ENCODE results near the gene NUBP2.
"Not testable (repeated sequence)": the region's sequence is repeated elsewhere in the genome, so short reads cannot be mapped to it uniquely, and the experiment has no call there.

NUBP2 gene

GRCh38 chr16:1794908-1795666 is 12.3 kb downstream of the NUBP2 start:
- H3K4me3 ChIP-seq (ENCODE audit: low read depth, low read length): no peak overlapping the region
- no peak for DNase-seq (ENCODE audit: low read depth)
- no peak for TF ChIP-seq CTCF (IDR thresholded peaks at IDR 0.05; ENCODE audit: low read depth, low read length, missing control alignments)

GRCh38 chr16:1799263-1799662 is 16.5 kb downstream of the NUBP2 start:
- not testable (repeated sequence) for DNase-seq (ENCODE audit: low read depth); H3K4me3 ChIP-seq (ENCODE audit: low read depth, low read length)

- TF ChIP-seq CTCF (IDR thresholded peaks at IDR 0.05; ENCODE audit: low read depth, low read length, missing control alignments): no peak
- H3K4me3 ChIP-seq (ENCODE audit: low read depth, low read length): no peak overlapping the region
- no peak for DNase-seq (ENCODE audit: low read depth)
Observed at GRCh38 chr16:1800701-1801100, 17.9 kb downstream of the NUBP2 start.

- H3K4me3 ChIP-seq (ENCODE audit: low read depth, low read length): no peak overlapping the region
- TF ChIP-seq CTCF (IDR thresholded peaks at IDR 0.05; ENCODE audit: low read depth, low read length, missing control alignments): no peak
- DNase-seq (ENCODE audit: low read depth): no peak
Observed at GRCh38 chr16:1807626-1808025, 24.9 kb downstream of the NUBP2 start.

- TF ChIP-seq CTCF (IDR thresholded peaks at IDR 0.05; ENCODE audit: low read depth, low read length, missing control alignments): no peak
- no peak for DNase-seq (ENCODE audit: low read depth)
- H3K4me3 ChIP-seq (ENCODE audit: low read depth, low read length): no peak overlapping the region
Observed at GRCh38 chr16:1808691-1809090, 25.9 kb downstream of the NUBP2 start.

GRCh38 chr16:1809281-1809801 is 26.6 kb downstream of the NUBP2 start:
- TF ChIP-seq CTCF (IDR thresholded peaks at IDR 0.05; ENCODE audit: low read depth, low read length, missing control alignments): no peak
- no peak for DNase-seq (ENCODE audit: low read depth)
- no peak overlapping the region for H3K4me3 ChIP-seq (ENCODE audit: low read depth, low read length)

- DNase-seq (ENCODE audit: low read depth): no peak
- TF ChIP-seq CTCF (IDR thresholded peaks at IDR 0.05; ENCODE audit: low read depth, low read length, missing control alignments): no peak
Observed at GRCh38 chr16:1810106-1810505, 27.3 kb downstream of the NUBP2 start.

More at GRCh38 chr16:1810106-1810505, 27.3 kb downstream of the NUBP2 start:
- no peak overlapping the region for H3K4me3 ChIP-seq (ENCODE audit: low read depth, low read length)
